GM19455 (cell line): Measurements from ENCODE around the gene CDC5L.

Experiments
- ATAC-seq: cut with Tn5 transposase; IDR thresholded peaks from one replicate; pipeline ENCODE4 v1.9.1; 2021; ENCODE audit not compliant: unreplicated experiment

CDC5L gene

GRCh38 chr6:44410363-44410762 lies 22.9 kb downstream of the CDC5L start:
- no peak for ATAC-seq

- ATAC-seq = no peak
Observed at GRCh38 chr6:44411141-44411540, 23.6 kb downstream of the CDC5L start.

- ATAC-seq = no peak
Observed at GRCh38 chr6:44415449-44415848, 27.9 kb downstream of the CDC5L start.

- ATAC-seq = no peak
Observed at GRCh38 chr6:44415873-44416502, 28.5 kb downstream of the CDC5L start.

- no peak for ATAC-seq
Observed at GRCh38 chr6:44422531-44422930, 35.0 kb downstream of the CDC5L start.

GRCh38 chr6:44423306-44423705 lies 35.8 kb downstream of the CDC5L start:
- ATAC-seq = no peak

GRCh38 chr6:44425951-44426350 lies 38.4 kb downstream of the CDC5L start:
- no peak for ATAC-seq

- no peak for ATAC-seq
Observed at GRCh38 chr6:44428682-44429081, 41.2 kb downstream of the CDC5L start.

GRCh38 chr6:44430326-44430725 lies 42.8 kb downstream of the CDC5L start:
- ATAC-seq = no peak

GRCh38 chr6:44431118-44431725 lies 43.7 kb downstream of the CDC5L start:
- ATAC-seq = no peak

GRCh38 chr6:44432227-44432626 lies 44.7 kb downstream of the CDC5L start:
- ATAC-seq = no peak

- ATAC-seq = no peak
Observed at GRCh38 chr6:44432726-44433125, 45.2 kb downstream of the CDC5L start.

- ATAC-seq = no peak
Observed at GRCh38 chr6:44435500-44435899, 48.0 kb downstream of the CDC5L start.

GRCh38 chr6:44438827-44439226 lies 51.3 kb downstream of the CDC5L start:
- no peak for ATAC-seq

- no peak for ATAC-seq
Observed at GRCh38 chr6:44439270-44440045, 52.0 kb downstream of the CDC5L start.

- no peak for ATAC-seq
Observed at GRCh38 chr6:44441091-44441855, 53.8 kb downstream of the CDC5L start.

- no peak for ATAC-seq
Observed at GRCh38 chr6:44442236-44442635, 54.7 kb downstream of the CDC5L start.

GRCh38 chr6:44442833-44443444 lies 55.4 kb downstream of the CDC5L start:
- no peak for ATAC-seq

- ATAC-seq = no peak
Observed at GRCh38 chr6:44444853-44445252, 57.3 kb downstream of the CDC5L start.

- ATAC-seq = no peak
Observed at GRCh38 chr6:44446626-44447300, 59.3 kb downstream of the CDC5L start.
